Spleen (tissue), 11 donors: Measurements from ENCODE around the gene TRPC3. TPM values are rescaled to one million over a fixed set of nuclear protein-coding genes. Genes with fewer than 3 reads are reported as not detected.
"Not testable (repeated sequence)": the region's sequence is repeated elsewhere in the genome, so short reads cannot be mapped to it uniquely, and the experiment has no call there.

Experiments
- DNase-seq: peaks from one replicate; pipeline ENCODE4 v3.0.0-alpha.2; 2020
- H3K27ac ChIP-seq, 8 donors: fragments of 200-600 bp; sonication (generic) in 7 of 8; 1 replicate in 4 of 8; 2 replicates in 4 of 8; pipeline versions ENCODE4 v1.5.0 to v1.8.0; 2016 to 2021; ENCODE audit warnings: inconsistent platforms in 4 of 8, mild to moderate bottlenecking in 4 of 8, moderate library complexity in 1 of 8
- H3K27me3 ChIP-seq, 7 donors: fragments of 200-600 bp; sonication (generic) in 6 of 7; replicated peaks in 1 of 7; 1 replicate in 4 of 7; 2 replicates in 3 of 7; pipeline versions ENCODE4 v1.5.0 to v1.8.0; 2016 to 2021; ENCODE audit warnings: inconsistent platforms in 3 of 7, mild to moderate bottlenecking in 1 of 7
- H3K36me3 ChIP-seq, 6 donors: fragments of 200-600 bp; sonication (generic) in 5 of 6; 1 replicate in 4 of 6; 2 replicates in 2 of 6; pipeline versions ENCODE4 v1.5.0 to v1.8.0; 2016 to 2021; ENCODE audit warnings: inconsistent platforms in 2 of 6
- H3K4me1 ChIP-seq, 6 donors: fragments of 200-600 bp; sonication (generic) in 5 of 6; 1 replicate in 3 of 6; 2 replicates in 3 of 6; pipeline versions ENCODE4 v1.5.0 to v1.8.0; 2016 to 2021; ENCODE audit warnings: inconsistent platforms in 3 of 6
- H3K4me3 ChIP-seq, 8 donors: fragments of 200-600 bp; sonication (generic) in 7 of 8; 1 replicate in 4 of 8; 2 replicates in 4 of 8; pipeline versions ENCODE4 v1.5.0 to v1.8.0; 2016 to 2021; ENCODE audit warnings: inconsistent platforms in 4 of 8, mild to moderate bottlenecking in 4 of 8, moderate library complexity in 2 of 8
- H3K9me3 ChIP-seq, 8 donors: fragments of 200-600 bp; sonication (generic) in 7 of 8; 1 replicate in 4 of 8; 2 replicates in 4 of 8; pipeline versions ENCODE4 v1.5.0 to v1.8.0; 2016 to 2021; ENCODE audit warnings: inconsistent platforms in 4 of 8
- POLR2A ChIP-seq, 3 donors: fragments of 450-650 bp; IDR thresholded peaks; one replicate each; pipeline ENCODE4 v1.5.1; 2017; ENCODE audit warnings: antibody characterized with exemption in 3 of 3, mild to moderate bottlenecking in 1 of 3
- POLR2AphosphoS5 ChIP-seq, 3 donors: sonication (generic); formaldehyde crosslinking; IDR thresholded peaks; one replicate each; pipeline ENCODE4 v1.5.1; 2017; ENCODE audit warnings: antibody characterized with exemption in 3 of 3
- WGBS, 5 donors: extraction: QIAGEN DNeasy Blood & Tissue Kit in 3 of 5; methylation state at CpG; one replicate each; pipeline versions ENCODE4 v1.1.5 to v1.1.7; 2013 to 2018; 5-methylcytosine and 5-hydroxymethylcytosine counted together
- intact Hi-C: fragments of 100-400 bp; cut with DNase I; formaldehyde crosslinking; loops from one replicate; pipeline ENCODE4 v1.15.0; 2023; ENCODE audit warnings: low total_unique reads
- polyA plus RNA-seq, 3 donors: library from polyadenylated mRNA; stranded (reverse); fragments of 200-250 nt; gene quantifications; one replicate each; pipeline ENCODE4 v1.2.1, GENCODE V29; 2013
- total RNA-seq, 7 donors: library from RNA; depleted of rRNA in 3 of 7; stranded (reverse); fragments of >200 nt in 3 of 7; fragmentation: NEBNext Ultra II Directional in 4 of 7; extraction: Animal tissue kit (Norgen Biotek cat#: 25700) in 4 of 7; gene quantifications; one replicate each; pipeline versions ENCODE4 v1.1.0 to v1.2.1, GENCODE V29; 2016 to 2021
- TF ChIP-seq, protein P1 (sequence below), 11 experiments: fragments of 200-600 bp in 7 of 11; fragments of 450-650 bp in 4 of 11; sonication (generic) in 4 of 11; IDR thresholded peaks in 8 of 11; conservative IDR thresholded peaks in 3 of 11; 1 replicate in 7 of 11; 2 replicates in 4 of 11; pipeline versions ENCODE4 v1.4.0 to v1.8.0; 2016 to 2021; ENCODE audit warnings: antibody characterized with exemption in 11 of 11, inconsistent platforms in 4 of 11, mild to moderate bottlenecking in 1 of 11
- donor health status: healthy with polysubstance abuse.
- donor health status: DM: no; HTN: no; CAD: no; lungs with moderate emphysema.
- donor health status: DM: no; HTN: no; CAD: no.
- donor health status: Bipolar disorder and iron deficiency.
- donor health status: healthy.
- donor health status: DM: no; HTN: no; CAD: no.
- donor health status: DM: yes; HTN: yes; CAD: no.

TRPC3 gene
- total and polyA plus RNA-seq, 10 donors, result 0.04 to 0.83 (median 0.24) TPM

DNA sequence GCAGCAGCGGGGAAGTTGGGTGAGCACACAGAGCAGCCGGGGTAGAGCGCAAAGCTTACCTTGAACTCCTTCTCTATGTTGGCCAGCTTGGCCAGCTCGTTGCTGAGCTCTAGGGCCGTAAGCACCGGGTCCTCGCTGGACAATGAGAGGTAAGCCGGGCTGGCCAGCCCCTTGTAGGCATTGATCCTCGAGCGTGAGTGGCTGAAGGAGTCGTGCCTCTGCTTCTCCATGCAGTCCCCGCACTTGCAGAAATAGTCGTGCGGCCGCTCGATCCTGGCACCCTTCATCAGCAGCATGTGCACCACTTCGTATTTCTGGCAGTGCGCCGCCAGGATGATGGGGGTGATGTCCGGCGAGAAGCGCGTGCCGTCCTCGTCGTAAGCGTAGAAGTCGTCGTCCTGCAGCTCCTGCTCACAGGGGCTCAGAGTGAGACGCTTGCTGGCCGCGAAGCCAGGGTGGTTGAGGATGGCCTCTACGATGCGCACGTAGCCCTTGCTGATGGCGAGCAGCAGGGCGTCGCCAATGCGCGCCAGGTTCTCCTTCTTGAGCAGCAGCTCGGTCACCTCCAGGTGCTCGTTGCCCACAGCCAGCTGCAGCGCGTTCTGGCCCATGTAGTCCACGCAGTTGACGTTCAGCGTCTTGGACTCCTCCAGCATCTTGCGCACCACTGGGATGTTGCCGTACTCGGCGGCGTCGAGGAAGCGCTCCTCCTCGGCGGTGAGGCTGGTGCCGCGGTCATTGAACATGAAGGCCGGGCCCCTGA, 19.5 kb downstream of the TRPC3 start:
- WGBS, 5 donors, result 60 to 91% (median 70%) methylated on average over 36 to 59 of the region's 59 CpGs
- DNase-seq, result peak; percentile 72
- Histone ChIP-seq H3K9me3 (no peaks in the 10 kb centered on the region), H3K27ac (no peak overlapping the region), H3K36me3 (no peaks in the 10 kb centered on the region), H3K27me3 (peaks cover 0 to 30% (median 0%) of the 10 kb centered on the region in 7 donors), H3K4me3 (no peak overlapping the region), H3K4me1 (no peaks in the 10 kb centered on the region)
- TF ChIP-seq, protein P1, sequence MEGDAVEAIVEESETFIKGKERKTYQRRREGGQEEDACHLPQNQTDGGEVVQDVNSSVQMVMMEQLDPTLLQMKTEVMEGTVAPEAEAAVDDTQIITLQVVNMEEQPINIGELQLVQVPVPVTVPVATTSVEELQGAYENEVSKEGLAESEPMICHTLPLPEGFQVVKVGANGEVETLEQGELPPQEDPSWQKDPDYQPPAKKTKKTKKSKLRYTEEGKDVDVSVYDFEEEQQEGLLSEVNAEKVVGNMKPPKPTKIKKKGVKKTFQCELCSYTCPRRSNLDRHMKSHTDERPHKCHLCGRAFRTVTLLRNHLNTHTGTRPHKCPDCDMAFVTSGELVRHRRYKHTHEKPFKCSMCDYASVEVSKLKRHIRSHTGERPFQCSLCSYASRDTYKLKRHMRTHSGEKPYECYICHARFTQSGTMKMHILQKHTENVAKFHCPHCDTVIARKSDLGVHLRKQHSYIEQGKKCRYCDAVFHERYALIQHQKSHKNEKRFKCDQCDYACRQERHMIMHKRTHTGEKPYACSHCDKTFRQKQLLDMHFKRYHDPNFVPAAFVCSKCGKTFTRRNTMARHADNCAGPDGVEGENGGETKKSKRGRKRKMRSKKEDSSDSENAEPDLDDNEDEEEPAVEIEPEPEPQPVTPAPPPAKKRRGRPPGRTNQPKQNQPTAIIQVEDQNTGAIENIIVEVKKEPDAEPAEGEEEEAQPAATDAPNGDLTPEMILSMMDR (IDR thresholded peaks at IDR 0.05 in 8 of 11, conservative IDR thresholded peaks at IDR 0.05 in 3 of 11), result no peak
- TF ChIP-seq POLR2AphosphoS5 (IDR thresholded peaks at IDR 0.05) (no peak), POLR2A (IDR thresholded peaks at IDR 0.05) (no peak)
- intact Hi-C loops, result no loop called here

DNA sequence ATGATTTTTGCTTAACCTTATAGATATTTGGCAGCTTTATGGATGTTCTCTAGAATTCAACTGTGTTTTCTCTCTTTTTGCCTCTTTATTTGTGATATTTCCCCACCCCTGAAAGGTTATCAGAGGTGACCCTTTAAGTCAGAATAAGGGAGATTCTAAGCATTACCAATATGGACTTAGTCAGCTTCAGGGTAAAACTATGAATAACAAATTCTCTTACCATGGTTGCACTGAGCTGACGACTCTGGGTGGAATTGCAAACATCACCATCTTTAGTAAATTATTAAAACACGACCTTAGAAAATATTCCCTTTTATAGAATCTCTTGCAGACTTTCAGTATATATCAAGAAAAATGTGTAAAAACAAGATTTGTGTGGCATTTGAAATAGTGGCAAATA, 21.6 kb downstream of the TRPC3 start:
- Histone ChIP-seq H3K9me3 (no peaks in the 10 kb centered on the region), H3K36me3 (no peaks in the 10 kb centered on the region), H3K4me1 (no peaks in the 10 kb centered on the region), H3K27me3 (peaks cover 0 to 30% (median 0%) of the 10 kb centered on the region in 7 donors), H3K27ac (no peak overlapping the region), H3K4me3 (no peak overlapping the region)
- intact Hi-C loops, result no loop called here
- TF ChIP-seq POLR2A (IDR thresholded peaks at IDR 0.05) (no peak), POLR2AphosphoS5 (IDR thresholded peaks at IDR 0.05) (no peak)
- TF ChIP-seq, protein P1 (IDR thresholded peaks at IDR 0.05 in 8 of 11, conservative IDR thresholded peaks at IDR 0.05 in 3 of 11), result no peak
- no peak for DNase-seq
- 70 to 79% (median 73%) methylated on average over 2 of the region's 2 CpGs for WGBS, 5 donors

DNA sequence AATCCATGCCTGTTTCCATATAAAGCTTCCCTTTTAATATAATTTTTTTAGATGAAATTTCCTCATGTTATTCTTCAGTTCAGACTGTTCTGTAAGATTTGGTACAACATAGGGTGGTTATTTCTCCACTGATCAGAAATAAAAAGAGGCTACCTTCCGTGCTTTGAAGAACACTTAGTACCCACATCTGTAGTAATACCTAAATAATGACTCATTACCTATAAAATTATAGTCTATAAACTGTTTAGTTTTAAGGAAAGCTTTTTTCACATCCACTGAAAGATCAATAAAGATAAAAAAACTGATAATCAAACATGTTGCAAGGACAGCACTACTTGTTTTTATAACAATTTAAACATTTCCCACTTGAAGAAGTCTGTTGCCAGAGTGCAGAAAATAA, 23.9 kb downstream of the TRPC3 start:
- H3K27ac ChIP-seq, result no peak overlapping the region
- H3K27me3 ChIP-seq, result peaks cover 0 to 28% (median 0%) of the 10 kb centered on the region in 7 donors
- no peak overlapping the region for H3K4me3 ChIP-seq
- H3K9me3 ChIP-seq, result no peaks in the 10 kb centered on the region
- no peaks in the 10 kb centered on the region for H3K4me1 ChIP-seq
- 85 to 90% (median 88%) methylated on average over 1 of the region's 1 CpG for WGBS, 5 donors
- TF ChIP-seq POLR2A (IDR thresholded peaks at IDR 0.05) (no peak), POLR2AphosphoS5 (IDR thresholded peaks at IDR 0.05) (no peak)
- TF ChIP-seq, protein P1 (IDR thresholded peaks at IDR 0.05 in 8 of 11, conservative IDR thresholded peaks at IDR 0.05 in 3 of 11), result no peak
- DNase-seq, result no peak
- intact Hi-C loops, result no loop called here
- H3K36me3 ChIP-seq, result no peaks in the 10 kb centered on the region

DNA sequence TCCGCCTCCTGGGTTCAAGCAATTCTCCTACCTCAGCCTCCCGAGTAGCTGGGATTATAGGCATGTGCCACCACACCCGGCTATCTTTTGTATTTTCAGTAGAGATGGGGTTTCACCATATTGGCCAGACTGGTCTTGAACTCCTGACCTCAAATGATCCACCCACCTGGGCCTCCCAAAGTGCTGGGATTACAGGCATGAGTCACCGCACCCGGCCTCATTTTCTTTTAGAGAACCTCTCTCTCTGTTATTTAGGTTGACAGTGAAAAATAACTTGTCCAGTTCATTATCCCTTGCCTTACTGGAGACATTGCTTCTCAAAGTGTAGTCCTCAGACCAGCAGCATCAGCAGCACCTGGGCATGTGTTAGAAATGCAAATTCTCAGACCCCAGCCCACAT, 25.4 kb downstream of the TRPC3 start:
- 89 to 96% (median 94%) methylated on average over 5 of the region's 5 CpGs for WGBS, 5 donors
- H3K4me1 ChIP-seq, H3K27ac ChIP-seq, DNase-seq, H3K9me3 ChIP-seq, H3K36me3 ChIP-seq, H3K4me3 ChIP-seq, intact Hi-C loops: not testable (repeated sequence)
- peaks cover 0 to 14% (median 0%) of the 10 kb centered on the region in 7 donors for H3K27me3 ChIP-seq
